ENCODE data around the gene TROAP. TPM values are rescaled to one million over a fixed set of nuclear protein-coding genes. Genes with fewer than 3 reads are reported as not detected.

Gene TROAP
- total and polyA plus RNA-seq, 9 of the 15 experiments (the other 6 are each of a cell fraction or from before 2014, with no cell fraction given), result 46.4 to 171 (median 59.8) TPM

DNA sequence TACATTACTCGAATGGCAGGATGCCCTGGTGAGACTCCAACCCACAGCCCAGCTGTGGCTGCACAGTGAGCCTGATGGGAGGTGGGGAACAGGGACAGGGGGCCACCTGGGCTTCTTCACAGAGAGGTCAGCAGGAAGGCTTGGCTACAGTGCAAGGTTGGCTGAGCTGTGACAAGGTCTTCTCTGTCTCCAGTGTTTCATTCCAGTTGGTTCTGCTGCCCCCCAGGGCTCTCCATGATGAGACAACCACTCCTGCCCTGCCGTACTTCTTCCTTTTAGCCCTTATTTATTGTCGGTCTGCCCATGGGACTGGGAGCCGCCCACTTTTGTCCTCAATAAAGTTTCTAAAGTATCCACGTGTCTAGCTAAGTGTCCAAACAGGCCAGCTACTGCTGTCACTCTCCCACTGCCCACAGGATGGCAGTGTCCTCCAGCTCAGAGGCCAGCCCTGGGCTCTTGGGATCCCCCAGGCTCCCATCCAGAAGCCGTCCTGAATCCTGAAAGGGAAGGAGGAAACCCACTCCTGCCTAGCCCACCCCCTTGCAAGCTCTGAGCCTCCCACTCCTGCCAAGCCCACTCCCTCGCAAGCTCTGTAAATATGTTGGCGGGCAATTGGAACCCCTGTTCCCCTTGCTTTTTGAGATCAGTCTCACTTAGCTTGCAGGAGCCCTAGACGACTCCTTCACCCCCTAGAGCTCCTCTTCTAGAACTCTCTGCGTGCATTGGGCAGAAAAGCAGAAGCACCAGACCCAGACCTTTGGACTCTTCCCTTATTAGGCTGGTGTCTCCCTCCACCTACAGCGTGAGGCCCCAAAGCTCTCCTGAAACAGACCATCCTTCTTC lies 8.5 kb downstream of the TROAP start (continued):
- TF ChIP-seq MNT (conservative IDR thresholded peaks at IDR 0.05), result peak; percentile 82 to 88
- TF ChIP-seq NCOR1 (IDR thresholded peaks at IDR 0.05), result no peak
- peak; percentile 87 for TF ChIP-seq MYC (IDR thresholded peaks at IDR 0.05; ENCODE audit: low read depth, low read length)
- TF ChIP-seq MYC (CRISPR knock-in tag; IDR thresholded peaks at IDR 0.05; ENCODE audit: borderline replicate concordance, low read depth), result no peak
- TF ChIP-seq, protein P1, sequence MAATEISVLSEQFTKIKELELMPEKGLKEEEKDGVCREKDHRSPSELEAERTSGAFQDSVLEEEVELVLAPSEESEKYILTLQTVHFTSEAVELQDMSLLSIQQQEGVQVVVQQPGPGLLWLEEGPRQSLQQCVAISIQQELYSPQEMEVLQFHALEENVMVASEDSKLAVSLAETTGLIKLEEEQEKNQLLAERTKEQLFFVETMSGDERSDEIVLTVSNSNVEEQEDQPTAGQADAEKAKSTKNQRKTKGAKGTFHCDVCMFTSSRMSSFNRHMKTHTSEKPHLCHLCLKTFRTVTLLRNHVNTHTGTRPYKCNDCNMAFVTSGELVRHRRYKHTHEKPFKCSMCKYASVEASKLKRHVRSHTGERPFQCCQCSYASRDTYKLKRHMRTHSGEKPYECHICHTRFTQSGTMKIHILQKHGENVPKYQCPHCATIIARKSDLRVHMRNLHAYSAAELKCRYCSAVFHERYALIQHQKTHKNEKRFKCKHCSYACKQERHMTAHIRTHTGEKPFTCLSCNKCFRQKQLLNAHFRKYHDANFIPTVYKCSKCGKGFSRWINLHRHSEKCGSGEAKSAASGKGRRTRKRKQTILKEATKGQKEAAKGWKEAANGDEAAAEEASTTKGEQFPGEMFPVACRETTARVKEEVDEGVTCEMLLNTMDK (IDR thresholded peaks at IDR 0.05; ENCODE audit: borderline replicate concordance, insufficient read depth, low read depth, low read length, poor library complexity, severe bottlenecking), result peak; percentile 10
- TF ChIP-seq TGIF2 (CRISPR knock-in tag; IDR thresholded peaks at IDR 0.05), result no peak
- 0 out of 2 replicates have a peak, but pooled peaks have one; percentile 61 for TF ChIP-seq ZNF282 (CRISPR knock-in tag; IDR thresholded peaks at IDR 0.05)
- TF ChIP-seq BHLHE40 (IDR thresholded peaks at IDR 0.05; ENCODE audit: low read length), result peak; percentile 35
- peak; percentile 52; the same call in 1 of the 2 replicates for TF ChIP-seq POLR2G (IDR thresholded peaks at IDR 0.05; ENCODE audit: low read depth, low read length)
- TF ChIP-seq JUND (IDR thresholded peaks at IDR 0.05; ENCODE audit: borderline replicate concordance, low read depth, low read length), result 0 out of 2 replicates have a peak, but pooled peaks have one; percentile 44
- TF ChIP-seq JUND (tag; IDR thresholded peaks at IDR 0.05; ENCODE audit: borderline replicate concordance, low read depth, low read length), result no peak
- peak; percentile 25; the same call in 1 of the 2 replicates for TF ChIP-seq CC2D1A (IDR thresholded peaks at IDR 0.05)
- TF ChIP-seq PCBP2 (IDR thresholded peaks at IDR 0.05; ENCODE audit: low read depth, low read length, poor library complexity, severe bottlenecking), result no peak
- peak; percentile 19; the same call in 1 of the 2 replicates for TF ChIP-seq CTBP1 (IDR thresholded peaks at IDR 0.05; ENCODE audit: borderline replicate concordance)
- TF ChIP-seq, protein P2, sequence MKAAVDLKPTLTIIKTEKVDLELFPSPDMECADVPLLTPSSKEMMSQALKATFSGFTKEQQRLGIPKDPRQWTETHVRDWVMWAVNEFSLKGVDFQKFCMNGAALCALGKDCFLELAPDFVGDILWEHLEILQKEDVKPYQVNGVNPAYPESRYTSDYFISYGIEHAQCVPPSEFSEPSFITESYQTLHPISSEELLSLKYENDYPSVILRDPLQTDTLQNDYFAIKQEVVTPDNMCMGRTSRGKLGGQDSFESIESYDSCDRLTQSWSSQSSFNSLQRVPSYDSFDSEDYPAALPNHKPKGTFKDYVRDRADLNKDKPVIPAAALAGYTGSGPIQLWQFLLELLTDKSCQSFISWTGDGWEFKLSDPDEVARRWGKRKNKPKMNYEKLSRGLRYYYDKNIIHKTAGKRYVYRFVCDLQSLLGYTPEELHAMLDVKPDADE (conservative IDR thresholded peaks at IDR 0.05; ENCODE audit: control insufficient read depth, low read depth, low read length), result 0 out of 2 replicates have a peak, but pooled peaks have one; percentile 49
- no peak for TF ChIP-seq KDM4B (IDR thresholded peaks at IDR 0.05; ENCODE audit: borderline replicate concordance in 2 of 2, low read depth in 1 of 2)
- TF ChIP-seq TFAP4 (CRISPR knock-in tag; IDR thresholded peaks at IDR 0.05; ENCODE audit: borderline replicate concordance), result peak; percentile 31; the same call in 1 of the 2 replicates
- TF ChIP-seq CREB1 (IDR thresholded peaks at IDR 0.05), result no peak
- 0 out of 2 replicates have a peak, but pooled peaks have one; percentile 13 for TF ChIP-seq CREB1 (CRISPR knock-in tag; IDR thresholded peaks at IDR 0.05)
- peak; percentile 66; the same call in 1 of the 2 replicates for TF ChIP-seq XRCC5 (IDR thresholded peaks at IDR 0.05; ENCODE audit: low read depth, low read length)

All from K562 (cell line).